Liver (tissue), 9 donors: ENCODE data around the gene SLC38A1. TPM values are rescaled to one million over a fixed set of nuclear protein-coding genes. Genes with fewer than 3 reads are reported as not detected.

Source experiments
- DNase-seq: peaks from one replicate; pipeline ENCODE4 v3.0.0-alpha.2; 2017; ENCODE audit warnings: low spot score
- H3K27ac ChIP-seq, 2 donors: one replicate each; pipeline ENCODE4 v1.7.0; 2013; ENCODE audit warnings: inconsistent platforms in 2 of 2, low read length in 2 of 2, control low read depth in 1 of 2, low read depth in 1 of 2, mild to moderate bottlenecking in 1 of 2
- H3K27me3 ChIP-seq, 4 donors: one replicate each; pipeline versions ENCODE4 v1.6.1 to v1.7.0; 2013; ENCODE audit warnings: low read length in 3 of 4, inconsistent platforms in 1 of 4, mild to moderate bottlenecking in 1 of 4, moderate library complexity in 1 of 4; ENCODE audit not compliant: control insufficient read depth in 4 of 4, insufficient read depth in 4 of 4
- H3K36me3 ChIP-seq, 4 donors: one replicate each; pipeline versions ENCODE4 v1.6.1 to v1.7.0; 2013; ENCODE audit warnings: low read length in 3 of 4, mild to moderate bottlenecking in 3 of 4, low read depth in 1 of 4, moderate library complexity in 1 of 4; ENCODE audit not compliant: control insufficient read depth in 4 of 4, insufficient read depth in 3 of 4
- H3K4me1 ChIP-seq, 4 donors: one replicate each; pipeline versions ENCODE4 v1.6.1 to v1.7.0; 2013; ENCODE audit warnings: low read length in 3 of 4, mild to moderate bottlenecking in 3 of 4, moderate library complexity in 1 of 4; ENCODE audit not compliant: control insufficient read depth in 4 of 4, insufficient read depth in 4 of 4
- H3K4me3 ChIP-seq, 3 donors: one replicate each; pipeline versions ENCODE4 v1.6.1 to v1.7.0; 2013; ENCODE audit warnings: low read length in 3 of 3, control low read depth in 1 of 3, low read depth in 1 of 3, mild to moderate bottlenecking in 1 of 3
- H3K9ac ChIP-seq, 2 donors: one replicate each; pipeline ENCODE4 v1.7.0; 2013; ENCODE audit warnings: low read length in 2 of 2, mild to moderate bottlenecking in 2 of 2, moderate library complexity in 2 of 2, control low read depth in 1 of 2, low read depth in 1 of 2
- H3K9me3 ChIP-seq, 4 donors: one replicate each; pipeline versions ENCODE4 v1.6.1 to v1.7.0; 2013; ENCODE audit warnings: low read length in 3 of 4; ENCODE audit not compliant: control insufficient read depth in 4 of 4
- ATF3 ChIP-seq: IDR thresholded peaks from 2 replicates; pipeline ENCODE4 v1.6.1; 2016; ENCODE audit warnings: antibody characterized with exemption
- CTCF ChIP-seq: fragments of 150-350 bp; IDR thresholded peaks from 2 replicates; pipeline ENCODE4 v1.5.1; 2017; ENCODE audit warnings: improper control_type of control experiment, low read depth, low read length; ENCODE audit not compliant: missing input control
- EGR1 ChIP-seq, 2 donors: IDR thresholded peaks; 2 replicates each; pipeline ENCODE4 v1.6.1; 2016 to 2018; ENCODE audit warnings: antibody characterized with exemption in 2 of 2, low read depth in 2 of 2
- FOXA1 ChIP-seq: IDR thresholded peaks from 2 replicates; pipeline ENCODE4 v1.6.1; 2016; ENCODE audit warnings: antibody characterized with exemption
- GABPA ChIP-seq, 2 donors: IDR thresholded peaks in 1 of 2; conservative IDR thresholded peaks in 1 of 2; 2 replicates each; pipeline ENCODE4 v1.6.1; 2016; ENCODE audit warnings: antibody characterized with exemption in 2 of 2, mild to moderate bottlenecking in 1 of 2, moderate library complexity in 1 of 2
- HNF4G ChIP-seq: IDR thresholded peaks from 2 replicates; pipeline ENCODE4 v1.6.1; 2016; ENCODE audit warnings: antibody characterized with exemption
- MAX ChIP-seq: IDR thresholded peaks from 2 replicates; pipeline ENCODE4 v1.6.1; 2016; ENCODE audit warnings: antibody characterized with exemption
- NR2F2 ChIP-seq: IDR thresholded peaks from 2 replicates; pipeline ENCODE4 v1.6.1; 2016; ENCODE audit warnings: antibody characterized with exemption
- RAD21 ChIP-seq, 2 donors: IDR thresholded peaks; 2 replicates each; pipeline ENCODE4 v1.6.1; 2016; ENCODE audit warnings: antibody characterized with exemption in 2 of 2, mild to moderate bottlenecking in 2 of 2
- REST ChIP-seq: IDR thresholded peaks from 2 replicates; pipeline ENCODE4 v1.6.1; 2016; ENCODE audit warnings: antibody characterized with exemption, mild to moderate bottlenecking
- RXRA ChIP-seq, 2 donors: IDR thresholded peaks; 2 replicates each; pipeline ENCODE4 v1.6.1; 2017 to 2018; ENCODE audit warnings: antibody characterized with exemption in 2 of 2, mild to moderate bottlenecking in 1 of 2
- TAF1 ChIP-seq: conservative IDR thresholded peaks from 2 replicates; pipeline ENCODE4 v1.6.1; 2016; ENCODE audit warnings: antibody characterized with exemption, mild to moderate bottlenecking
- YY1 ChIP-seq: IDR thresholded peaks from 2 replicates; pipeline ENCODE4 v1.6.1; 2016; ENCODE audit warnings: antibody characterized with exemption, mild to moderate bottlenecking
- WGBS: extraction: QIAGEN DNeasy Blood & Tissue Kit; methylation state at CpG from one replicate; pipeline ENCODE4 v1.1.7; 2013; 5-methylcytosine and 5-hydroxymethylcytosine counted together
- polyA plus RNA-seq, 2 donors: library from polyadenylated mRNA; stranded (reverse) in 1 of 2; unstranded in 1 of 2; fragments of 200-250 nt in 1 of 2; fragments of >200 nt in 1 of 2; fragmentation: Nextera tagmentation in 1 of 2; extraction: Ambion mirVana in 1 of 2; gene quantifications; one replicate each; pipeline versions ENCODE4 v1.2.1 to v1.2.3, GENCODE V29; 2013 to 2015
- total RNA-seq, 2 donors: library from RNA; depleted of rRNA; stranded (reverse); fragments of >200 nt; gene quantifications; one replicate each; pipeline ENCODE4 v1.2.3, GENCODE V29; 2014
- donor health status: healthy.
- donor health status: healthy.
- donor health status: healthy.
- donor health status: healthy.
- donor health status: healthy.

The SLC38A1 gene
- total and polyA plus RNA-seq, 4 donors: 6.2 to 14.9 (median 9.6) TPM

GRCh38 chr12:46154221-46154985, 114.4 kb downstream of the SLC38A1 start:
- Histone ChIP-seq H3K4me3 (no peak overlapping the region), H3K9me3 (no peaks in the 10 kb centered on the region), H3K4me1 (no peaks in the 10 kb centered on the region), H3K9ac (no peak overlapping the region), H3K27ac (no peak overlapping the region), H3K36me3 (no peaks in the 10 kb centered on the region), H3K27me3 (no peaks in the 10 kb centered on the region)
- WGBS: 76% methylated on average over 2 of the region's 2 CpGs
- no peak for TF ChIP-seq MAX
- DNase-seq: no peak

GRCh38 chr12:46153268-46153872, 115.5 kb downstream of the SLC38A1 start:
- Histone ChIP-seq H3K27me3 (no peaks in the 10 kb centered on the region), H3K36me3 (no peaks in the 10 kb centered on the region), H3K27ac (no peak overlapping the region), H3K4me1 (no peaks in the 10 kb centered on the region), H3K4me3 (no peak overlapping the region), H3K9me3 (no peaks in the 10 kb centered on the region), H3K9ac (no peak overlapping the region)
- WGBS: 8% methylated on average over 2 of the region's 2 CpGs
- no peak for DNase-seq
- TF ChIP-seq RXRA (IDR thresholded peaks at IDR 0.05) (no peak), RAD21 (IDR thresholded peaks at IDR 0.05) (peak; percentile 87), HNF4G (no peak), GABPA (IDR thresholded peaks at IDR 0.05 in 1 of 2, conservative IDR thresholded peaks at IDR 0.05 in 1 of 2) (no peak), EGR1 (IDR thresholded peaks at IDR 0.05; ENCODE audit: low read depth in 2 of 2) (no peak), TAF1 (no peak), REST (no peak), FOXA1 (no peak), ATF3 (no peak), CTCF (peak; percentile 58), MAX (no peak), YY1 (peak; percentile 20), NR2F2 (no peak)
